MV-4-11 (cell line): ENCODE measurements around the gene LIN7A.
"Not testable (repeated sequence)": the region's sequence is repeated elsewhere in the genome, so short reads cannot be mapped to it uniquely, and the experiment has no call there.

Experiments used
- DNase-seq: peaks from one replicate; lab custom pipeline; 2025; lab: John Stamatoyannopoulos, UW

The LIN7A gene

GRCh38 chr12:80807640-80808288 lies 130.0 kb downstream of the LIN7A start:
- DNase-seq = peak; percentile 89

GRCh38 chr12:80805106-80805505 lies 132.6 kb downstream of the LIN7A start:
- no peak for DNase-seq

- no peak for DNase-seq
Measured at GRCh38 chr12:80802652-80803400, 134.9 kb downstream of the LIN7A start.

GRCh38 chr12:80798281-80798680 lies 139.5 kb downstream of the LIN7A start:
- no peak for DNase-seq

GRCh38 chr12:80794551-80794950 lies 143.2 kb downstream of the LIN7A start:
- DNase-seq = no peak

GRCh38 chr12:80792861-80793260 lies 144.9 kb downstream of the LIN7A start:
- DNase-seq = no peak

GRCh38 chr12:80791863-80792262 lies 145.9 kb downstream of the LIN7A start:
- no peak for DNase-seq

- DNase-seq = not testable (repeated sequence)
Measured at GRCh38 chr12:80788407-80788806, 149.3 kb downstream of the LIN7A start.

GRCh38 chr12:80782963-80783470 lies 154.7 kb downstream of the LIN7A start:
- DNase-seq = not testable (repeated sequence)

GRCh38 chr12:80781313-80781712 lies 156.4 kb downstream of the LIN7A start:
- DNase-seq = no peak

- no peak for DNase-seq
Measured at GRCh38 chr12:80780746-80781145, 157.0 kb downstream of the LIN7A start.

- DNase-seq = peak; percentile 84
Measured at GRCh38 chr12:80778005-80778541, 159.7 kb downstream of the LIN7A start.

GRCh38 chr12:80777587-80777986 lies 160.1 kb downstream of the LIN7A start:
- DNase-seq = no peak

- DNase-seq = peak; percentile 42
Measured at GRCh38 chr12:80776706-80777105, 161.0 kb downstream of the LIN7A start.

- DNase-seq = no peak
Measured at GRCh38 chr12:80770958-80771357, 166.8 kb downstream of the LIN7A start.

- DNase-seq = no peak
Measured at GRCh38 chr12:80769553-80770140, 168.1 kb downstream of the LIN7A start.

GRCh38 chr12:80766897-80767296 lies 170.8 kb downstream of the LIN7A start:
- DNase-seq = no peak

- DNase-seq = no peak
Measured at GRCh38 chr12:80766210-80766609, 171.5 kb downstream of the LIN7A start.

- peak; percentile 32 for DNase-seq
Measured at GRCh38 chr12:80763874-80764273, 173.9 kb downstream of the LIN7A start.

- DNase-seq = no peak
Measured at GRCh38 chr12:80761838-80762237, 175.9 kb downstream of the LIN7A start.

GRCh38 chr12:80756875-80757274 lies 180.9 kb downstream of the LIN7A start:
- no peak for DNase-seq

- DNase-seq = no peak
Measured at GRCh38 chr12:80754274-80754673, 183.5 kb downstream of the LIN7A start.

- DNase-seq = no peak
Measured at GRCh38 chr12:80752464-80752863, 185.3 kb downstream of the LIN7A start.
